Measurements from ENCODE around the gene CBX3.
"Not testable (repeated sequence)": the region's sequence is repeated elsewhere in the genome, so short reads cannot be mapped to it uniquely, and the experiment has no call there.

Gene CBX3

GRCh38 chr7:26172048-26172447, 29.5 kb upstream of the CBX3 start:
- Histone ChIP-seq H3K9ac (ENCODE audit: low read length) (no peak overlapping the region), H3K79me2 (ENCODE audit: insufficient read depth, low read length) (peaks cover 31% of the 10 kb centered on the region; the same call in 1 of the 2 replicates), H3K9me3 (ENCODE audit: low read length) (0 out of 2 replicates have a peak, but pooled peaks cover 3% of the 10 kb centered on the region), H3K27ac (ENCODE audit: low read depth, low read length, poor library complexity, severe bottlenecking) (no peak overlapping the region), H3F3A (ENCODE audit: insufficient read depth, low read length) (no peaks in the 10 kb centered on the region), H2AFZ (ENCODE audit: low read length) (no peak overlapping the region), H3K36me3 (ENCODE audit: insufficient read depth, low read length) (peaks cover 26% of the 10 kb centered on the region), H3K9me2 (ENCODE audit: low read depth, low read length) (no peaks in the 10 kb centered on the region), H4K20me1 (ENCODE audit: insufficient read depth, low read length) (no peaks in the 10 kb centered on the region), H3K4me1 (ENCODE audit: insufficient read depth, low read length, severe bottlenecking) (peaks cover 6% of the 10 kb centered on the region), H3K4me2 (ENCODE audit: low read length) (no peak overlapping the region), H3K27me3 (ENCODE audit: insufficient read depth, low read length) (no peaks in the 10 kb centered on the region), H3K4me3 (ENCODE audit: low read depth, low read length, poor library complexity, severe bottlenecking) (no peak overlapping the region)
- TF ChIP-seq, protein P1, sequence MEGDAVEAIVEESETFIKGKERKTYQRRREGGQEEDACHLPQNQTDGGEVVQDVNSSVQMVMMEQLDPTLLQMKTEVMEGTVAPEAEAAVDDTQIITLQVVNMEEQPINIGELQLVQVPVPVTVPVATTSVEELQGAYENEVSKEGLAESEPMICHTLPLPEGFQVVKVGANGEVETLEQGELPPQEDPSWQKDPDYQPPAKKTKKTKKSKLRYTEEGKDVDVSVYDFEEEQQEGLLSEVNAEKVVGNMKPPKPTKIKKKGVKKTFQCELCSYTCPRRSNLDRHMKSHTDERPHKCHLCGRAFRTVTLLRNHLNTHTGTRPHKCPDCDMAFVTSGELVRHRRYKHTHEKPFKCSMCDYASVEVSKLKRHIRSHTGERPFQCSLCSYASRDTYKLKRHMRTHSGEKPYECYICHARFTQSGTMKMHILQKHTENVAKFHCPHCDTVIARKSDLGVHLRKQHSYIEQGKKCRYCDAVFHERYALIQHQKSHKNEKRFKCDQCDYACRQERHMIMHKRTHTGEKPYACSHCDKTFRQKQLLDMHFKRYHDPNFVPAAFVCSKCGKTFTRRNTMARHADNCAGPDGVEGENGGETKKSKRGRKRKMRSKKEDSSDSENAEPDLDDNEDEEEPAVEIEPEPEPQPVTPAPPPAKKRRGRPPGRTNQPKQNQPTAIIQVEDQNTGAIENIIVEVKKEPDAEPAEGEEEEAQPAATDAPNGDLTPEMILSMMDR (IDR thresholded peaks at IDR 0.05; ENCODE audit: low read length), result no peak
- no peak for TF ChIP-seq EZH2 (IDR thresholded peaks at IDR 0.05; ENCODE audit: borderline replicate concordance, low read length)

DNA sequence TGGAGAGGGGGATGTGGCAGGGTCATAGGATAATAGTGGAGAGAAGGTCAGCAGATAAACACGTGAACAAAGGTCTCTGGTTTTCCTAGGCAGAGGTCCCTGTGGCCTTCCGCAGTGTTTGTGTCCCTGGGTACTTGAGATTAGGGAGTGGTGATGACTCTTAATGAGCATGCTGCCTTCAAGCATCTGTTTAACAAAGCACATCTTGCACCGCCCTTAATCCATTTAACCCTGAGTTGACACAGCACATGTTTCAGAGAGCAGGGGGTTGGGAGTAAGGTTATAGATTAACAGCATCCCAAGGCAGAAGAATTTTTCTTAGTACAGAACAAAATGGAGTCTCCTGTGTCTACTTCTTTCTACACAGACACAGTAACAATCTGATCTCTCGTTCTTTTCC, 25.6 kb upstream of the CBX3 start:
- not testable (repeated sequence) for H3K4me2 ChIP-seq (ENCODE audit: low read length); H3K4me1 ChIP-seq (ENCODE audit: insufficient read depth, low read length, severe bottlenecking); H3K9ac ChIP-seq (ENCODE audit: low read length); H3K27me3 ChIP-seq (ENCODE audit: insufficient read depth, low read length); H3K9me3 ChIP-seq (ENCODE audit: low read length); H2AFZ ChIP-seq (ENCODE audit: low read length); H3K9me2 ChIP-seq (ENCODE audit: low read depth, low read length); H4K20me1 ChIP-seq (ENCODE audit: insufficient read depth, low read length); H3K27ac ChIP-seq (ENCODE audit: low read depth, low read length, poor library complexity, severe bottlenecking); H3K4me3 ChIP-seq (ENCODE audit: low read depth, low read length, poor library complexity, severe bottlenecking); H3F3A ChIP-seq (ENCODE audit: insufficient read depth, low read length)
- Histone ChIP-seq H3K79me2 (ENCODE audit: insufficient read depth, low read length) (peaks cover 24% of the 10 kb centered on the region; the same call in 1 of the 2 replicates), H3K36me3 (ENCODE audit: insufficient read depth, low read length) (peaks cover 25% of the 10 kb centered on the region)

GRCh38 chr7:26176696-26177095, 24.8 kb upstream of the CBX3 start:
- Histone ChIP-seq H3K36me3 (ENCODE audit: insufficient read depth, low read length) (peaks cover 17% of the 10 kb centered on the region), H3K79me2 (ENCODE audit: insufficient read depth, low read length) (peaks cover 22% of the 10 kb centered on the region; the same call in 1 of the 2 replicates)
- H3K4me1 ChIP-seq (ENCODE audit: insufficient read depth, low read length, severe bottlenecking); H3F3A ChIP-seq (ENCODE audit: insufficient read depth, low read length); H3K9me3 ChIP-seq (ENCODE audit: low read length); H3K9me2 ChIP-seq (ENCODE audit: low read depth, low read length); H2AFZ ChIP-seq (ENCODE audit: low read length); H3K27me3 ChIP-seq (ENCODE audit: insufficient read depth, low read length); H3K27ac ChIP-seq (ENCODE audit: low read depth, low read length, poor library complexity, severe bottlenecking); H3K4me3 ChIP-seq (ENCODE audit: low read depth, low read length, poor library complexity, severe bottlenecking); H3K4me2 ChIP-seq (ENCODE audit: low read length); H3K9ac ChIP-seq (ENCODE audit: low read length); H4K20me1 ChIP-seq (ENCODE audit: insufficient read depth, low read length): not testable (repeated sequence)

GRCh38 chr7:26177269-26177668, 24.3 kb upstream of the CBX3 start:
- H3K9ac ChIP-seq (ENCODE audit: low read length); H3K9me2 ChIP-seq (ENCODE audit: low read depth, low read length); H3K4me3 ChIP-seq (ENCODE audit: low read depth, low read length, poor library complexity, severe bottlenecking); H3F3A ChIP-seq (ENCODE audit: insufficient read depth, low read length); H3K4me1 ChIP-seq (ENCODE audit: insufficient read depth, low read length, severe bottlenecking); H3K9me3 ChIP-seq (ENCODE audit: low read length); H2AFZ ChIP-seq (ENCODE audit: low read length); H4K20me1 ChIP-seq (ENCODE audit: insufficient read depth, low read length); H3K27ac ChIP-seq (ENCODE audit: low read depth, low read length, poor library complexity, severe bottlenecking); H3K4me2 ChIP-seq (ENCODE audit: low read length); H3K27me3 ChIP-seq (ENCODE audit: insufficient read depth, low read length): not testable (repeated sequence)
- peaks cover 16% of the 10 kb centered on the region; the same call in 1 of the 2 replicates for H3K79me2 ChIP-seq (ENCODE audit: insufficient read depth, low read length)
- H3K36me3 ChIP-seq (ENCODE audit: insufficient read depth, low read length), result peaks cover 15% of the 10 kb centered on the region; the same call in 1 of the 2 replicates
